Panc1 (cell line): Measurements from ENCODE around the gene PLEKHM2. TPM values are rescaled to one million over a fixed set of nuclear protein-coding genes. Genes with fewer than 3 reads are reported as not detected.
A peak's percentile ranks its signal among the peaks of the same experiment; 100 is the strongest.

Experiments used
- ATAC-seq: fragments of 200-7000 bp; cut with Tn5 transposase; 2 replicates; pipeline ENCODE4 v1.9.1; 2020; ENCODE audit warnings: mild to moderate bottlenecking, moderate library complexity
- BruUV-seq: library from RNA; stranded (reverse); fragments of 400-500 nt; replicated peaks from 2 replicates; lab custom pipeline; 2021; lab: Mats Ljungman, UMichigan
- CTCF ChIA-PET: fragments of 300-600 bp; sonication (Branson Sonifier 250); formaldehyde crosslinking; loops from one replicate; lab custom pipeline; 2022; ENCODE audit warnings: antibody characterized with exemption; lab: Charles Lee
- POLR2A ChIA-PET: fragments of 300-600 bp; sonication (Branson Sonifier 250); formaldehyde crosslinking; loops from one replicate; lab custom pipeline; 2022; ENCODE audit warnings: antibody characterized with exemption; lab: Charles Lee
- DNase-seq: peaks from one replicate; pipeline ENCODE4 v3.0.0-alpha.2; 2010; ENCODE audit warnings: low read depth, low spot score
- H3K27ac ChIP-seq: 2 replicates; pipeline ENCODE4 v1.5.1; 2011; ENCODE audit warnings: mild to moderate bottlenecking, low read length, inconsistent platforms
- H3K27me3 ChIP-seq: fragments of 200-500 bp; sonication (Bioruptor generic); 2 replicates; pipeline ENCODE4 v1.6.0; 2014; ENCODE audit warnings: low read length, inconsistent platforms; ENCODE audit not compliant: control insufficient read depth, insufficient read depth
- H3K36me3 ChIP-seq: fragments of 200-500 bp; sonication (Bioruptor generic); 2 replicates; pipeline ENCODE4 v1.5.1; 2014; ENCODE audit warnings: inconsistent platforms, mild to moderate bottlenecking, low read length, moderate library complexity; ENCODE audit not compliant: control insufficient read depth, insufficient read depth
- H3K4me1 ChIP-seq: 2 replicates; pipeline ENCODE4 v1.5.1; 2011; ENCODE audit warnings: inconsistent platforms, mild to moderate bottlenecking, low read length, moderate library complexity; ENCODE audit not compliant: control insufficient read depth, insufficient read depth
- H3K4me3 ChIP-seq, 2 experiments: 2 replicates each; pipeline ENCODE4 v1.5.1; 2011 to 2012; ENCODE audit warnings: low read depth in 2 of 2, low read length in 2 of 2, mild to moderate bottlenecking in 2 of 2, inconsistent platforms in 1 of 2, moderate library complexity in 1 of 2
- H3K9me3 ChIP-seq: fragments of 200-500 bp; sonication (Bioruptor generic); 2 replicates; pipeline ENCODE4 v1.5.1; 2014; ENCODE audit warnings: low read depth, mild to moderate bottlenecking, inconsistent platforms, low read length, moderate library complexity; ENCODE audit not compliant: control insufficient read depth, insufficient read depth
- CTCF ChIP-seq: fragments of 450-650 bp; IDR thresholded peaks from 2 replicates; pipeline ENCODE4 v1.5.1; 2017; ENCODE audit warnings: mild to moderate bottlenecking
- POLR2AphosphoS5 ChIP-seq: IDR thresholded peaks from 2 replicates; pipeline ENCODE4 v1.6.1; 2012; ENCODE audit warnings: mild to moderate bottlenecking, low read depth, low read length, moderate library complexity
- REST ChIP-seq, 2 experiments: IDR thresholded peaks; 2 replicates each; pipeline ENCODE4 v1.6.1; 2011 to 2012; ENCODE audit warnings: low read depth in 2 of 2, control low read depth in 1 of 2, low read length in 1 of 2, mild to moderate bottlenecking in 1 of 2, moderate library complexity in 1 of 2; ENCODE audit not compliant: insufficient read depth in 1 of 2
- SIN3A ChIP-seq: IDR thresholded peaks from 2 replicates; pipeline ENCODE4 v1.6.1; 2012; ENCODE audit warnings: low read depth, mild to moderate bottlenecking, low read length, moderate library complexity, borderline replicate concordance; ENCODE audit not compliant: insufficient read depth
- TCF7L2 ChIP-seq: IDR thresholded peaks from 2 replicates; pipeline ENCODE4 v1.6.1; 2011; ENCODE audit warnings: mild to moderate bottlenecking, low read depth, low read length, inconsistent platforms
- in situ Hi-C: cut with HindIII; loops from 2 replicates; pipeline ENCODE4 v1.10.0; 2016; ENCODE audit warnings: low sequenced_read_pairs, low pct_unique_long_range_greater_than_20kb
- intact Hi-C: fragments of 100-400 bp; cut with micrococcal nuclease; formaldehyde crosslinking; loops from one replicate; pipeline ENCODE4 v1.10.0; 2022; ENCODE audit not compliant: unreplicated experiment
- total RNA-seq: library from RNA; stranded (reverse); gene quantifications from one replicate; pipeline ENCODE4 v1.2.1, GENCODE V29; 2021; ENCODE audit not compliant: unreplicated experiment

Gene PLEKHM2
- total RNA-seq, 1 experiment from 2014 or later, result 54.6 TPM

GRCh38 chr1:15727021-15727420 is 42.9 kb downstream of the PLEKHM2 start:
- DNase-seq, result no peak
- POLR2A ChIA-PET, result no interaction called here

GRCh38 chr1:15727424-15727823 is 43.3 kb downstream of the PLEKHM2 start:
- Histone ChIP-seq H3K36me3 (no peaks in the 10 kb centered on the region), H3K4me1 (no peaks in the 10 kb centered on the region), H3K9me3 (no peaks in the 10 kb centered on the region), H3K27me3 (no peaks in the 10 kb centered on the region), H3K27ac (no peak overlapping the region), H3K4me3 (no peak overlapping the region)
- ChIA-PET CTCF (interaction anchor here (1.1 kb wide), 1 partner anchor 12 kb away, joined by 3 read pairs; no protein-coding TSS in a partner anchor), POLR2A (no interaction called here)
- in situ Hi-C loops (no loop called here), intact Hi-C loops (no loop called here)
- TF ChIP-seq TCF7L2, result no peak
- TF ChIP-seq REST (IDR thresholded peaks at IDR 0.05; ENCODE audit: insufficient read depth in 1 of 2, low read depth in 2 of 2, low read length in 1 of 2), result no peak
- TF ChIP-seq CTCF, result no peak
- TF ChIP-seq SIN3A, result no peak
- TF ChIP-seq POLR2AphosphoS5, result no peak
- BruUV-seq, result no TSS peak
- ATAC-seq (no peak; the same call in 1 of the 2 replicates), DNase-seq (no peak)

More at GRCh38 chr1:15727021-15727420, 42.9 kb downstream of the PLEKHM2 start:
- Histone ChIP-seq H3K9me3 (no peaks in the 10 kb centered on the region), H3K27ac (no peak overlapping the region), H3K36me3 (no peaks in the 10 kb centered on the region), H3K4me3 (no peak overlapping the region), H3K4me1 (no peaks in the 10 kb centered on the region), H3K27me3 (no peaks in the 10 kb centered on the region)
- no TSS peak for BruUV-seq
- no peak for ATAC-seq
- CTCF ChIA-PET, result no interaction called here
- in situ Hi-C loops, result no loop called here
- TF ChIP-seq TCF7L2 (no peak), REST (IDR thresholded peaks at IDR 0.05; ENCODE audit: insufficient read depth in 1 of 2, low read depth in 2 of 2, low read length in 1 of 2) (peak in 1 of 2 experiments; percentile 70; a peak in 2 of 4 replicates)
- intact Hi-C loops, result no loop called here
